HL-60 (cell line): ENCODE measurements around the gene OR10J1.

Experiments
- CTCF ChIP-seq: IDR thresholded peaks from one replicate; pipeline ENCODE4 v1.5.1; 2011; ENCODE audit warnings: low read length, control low read depth, inconsistent platforms; ENCODE audit not compliant: insufficient read depth
- GABPA ChIP-seq: IDR thresholded peaks from 2 replicates; pipeline ENCODE4 v1.6.1; 2012; ENCODE audit warnings: low read depth
- POLR2AphosphoS5 ChIP-seq: IDR thresholded peaks from 2 replicates; pipeline ENCODE4 v1.6.1; 2012; ENCODE audit warnings: low read depth
- SPI1 ChIP-seq: IDR thresholded peaks from 2 replicates; pipeline ENCODE4 v1.6.1; 2012; ENCODE audit warnings: low read depth, mild to moderate bottlenecking, borderline replicate concordance
- TF ChIP-seq, protein P1 (sequence below): IDR thresholded peaks from 2 replicates; pipeline ENCODE4 v1.6.1; 2012; ENCODE audit warnings: low read depth; ENCODE audit not compliant: insufficient replicate concordance

DNA sequence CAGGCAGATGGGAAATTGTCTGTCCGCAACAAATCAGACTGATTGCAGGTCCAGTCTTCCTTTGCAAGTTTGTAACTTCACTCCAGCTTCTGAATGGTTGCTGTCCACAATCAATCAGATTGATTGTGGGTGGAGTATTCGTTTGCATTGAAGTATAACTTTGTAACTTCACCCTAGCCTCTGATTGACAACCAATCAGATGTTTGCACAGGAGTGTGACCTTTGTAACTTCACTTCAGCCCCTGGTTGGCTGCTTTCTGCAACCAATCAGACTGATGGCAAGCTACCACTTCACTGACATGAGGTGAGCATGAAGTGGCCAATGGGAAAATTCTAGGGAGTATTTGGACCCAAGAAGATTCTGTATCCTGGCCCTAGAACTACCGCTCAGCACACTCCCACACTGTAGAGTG, 25.7 kb downstream of the OR10J1 start:
- no peak for TF ChIP-seq CTCF
- TF ChIP-seq POLR2AphosphoS5, result no peak
- TF ChIP-seq, protein P1, sequence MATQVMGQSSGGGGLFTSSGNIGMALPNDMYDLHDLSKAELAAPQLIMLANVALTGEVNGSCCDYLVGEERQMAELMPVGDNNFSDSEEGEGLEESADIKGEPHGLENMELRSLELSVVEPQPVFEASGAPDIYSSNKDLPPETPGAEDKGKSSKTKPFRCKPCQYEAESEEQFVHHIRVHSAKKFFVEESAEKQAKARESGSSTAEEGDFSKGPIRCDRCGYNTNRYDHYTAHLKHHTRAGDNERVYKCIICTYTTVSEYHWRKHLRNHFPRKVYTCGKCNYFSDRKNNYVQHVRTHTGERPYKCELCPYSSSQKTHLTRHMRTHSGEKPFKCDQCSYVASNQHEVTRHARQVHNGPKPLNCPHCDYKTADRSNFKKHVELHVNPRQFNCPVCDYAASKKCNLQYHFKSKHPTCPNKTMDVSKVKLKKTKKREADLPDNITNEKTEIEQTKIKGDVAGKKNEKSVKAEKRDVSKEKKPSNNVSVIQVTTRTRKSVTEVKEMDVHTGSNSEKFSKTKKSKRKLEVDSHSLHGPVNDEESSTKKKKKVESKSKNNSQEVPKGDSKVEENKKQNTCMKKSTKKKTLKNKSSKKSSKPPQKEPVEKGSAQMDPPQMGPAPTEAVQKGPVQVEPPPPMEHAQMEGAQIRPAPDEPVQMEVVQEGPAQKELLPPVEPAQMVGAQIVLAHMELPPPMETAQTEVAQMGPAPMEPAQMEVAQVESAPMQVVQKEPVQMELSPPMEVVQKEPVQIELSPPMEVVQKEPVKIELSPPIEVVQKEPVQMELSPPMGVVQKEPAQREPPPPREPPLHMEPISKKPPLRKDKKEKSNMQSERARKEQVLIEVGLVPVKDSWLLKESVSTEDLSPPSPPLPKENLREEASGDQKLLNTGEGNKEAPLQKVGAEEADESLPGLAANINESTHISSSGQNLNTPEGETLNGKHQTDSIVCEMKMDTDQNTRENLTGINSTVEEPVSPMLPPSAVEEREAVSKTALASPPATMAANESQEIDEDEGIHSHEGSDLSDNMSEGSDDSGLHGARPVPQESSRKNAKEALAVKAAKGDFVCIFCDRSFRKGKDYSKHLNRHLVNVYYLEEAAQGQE, result no peak
- no peak for TF ChIP-seq SPI1
- no peak for TF ChIP-seq GABPA
